GM04504 (cell line): ENCODE data around the gene SBNO1.
"Not testable (repeated sequence)": the region's sequence is repeated elsewhere in the genome, so short reads cannot be mapped to it uniquely, and the experiment has no call there.

ENCODE experiments used
- DNase-seq: peaks from one replicate; pipeline ENCODE4 v3.0.0-alpha.2; 2012; ENCODE audit warnings: low read depth

The SBNO1 gene

DNA sequence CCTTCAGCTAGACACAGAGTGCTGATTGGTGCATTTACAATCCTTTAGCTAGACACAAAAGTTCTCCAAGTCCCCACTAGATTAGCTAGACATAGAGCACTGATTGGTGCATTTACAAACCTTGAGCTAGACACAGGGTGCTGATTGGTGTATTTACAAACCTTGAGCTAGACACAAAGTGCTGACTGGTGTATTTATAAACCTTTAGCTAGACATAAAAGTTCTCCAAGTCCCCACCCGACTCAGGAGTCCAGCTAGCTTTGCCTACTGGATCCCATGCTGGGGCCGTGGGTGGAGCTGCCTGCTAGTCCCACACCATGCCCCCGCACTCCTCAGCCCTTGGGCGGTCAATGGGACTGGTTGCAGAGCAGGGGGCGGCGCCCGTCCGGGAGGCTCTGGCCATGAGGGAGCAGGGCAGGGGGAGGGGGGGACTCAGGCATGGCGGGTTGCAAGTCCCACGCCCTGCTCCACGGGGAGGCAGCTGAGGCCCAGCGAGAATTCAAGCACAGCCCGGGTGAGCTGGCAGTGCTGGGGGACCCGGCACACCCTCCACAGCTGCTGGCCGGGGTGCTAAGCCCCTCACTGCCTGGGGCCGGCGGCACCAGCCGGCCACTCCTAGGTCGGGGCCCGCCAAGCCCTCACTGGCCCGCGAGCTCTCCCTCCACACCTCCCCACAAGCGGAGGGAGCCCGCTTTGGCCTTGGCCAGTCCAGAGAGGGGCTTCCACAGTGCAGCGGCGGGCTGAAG lies 115.5 kb downstream of the SBNO1 start:
- not testable (repeated sequence) for DNase-seq

DNA sequence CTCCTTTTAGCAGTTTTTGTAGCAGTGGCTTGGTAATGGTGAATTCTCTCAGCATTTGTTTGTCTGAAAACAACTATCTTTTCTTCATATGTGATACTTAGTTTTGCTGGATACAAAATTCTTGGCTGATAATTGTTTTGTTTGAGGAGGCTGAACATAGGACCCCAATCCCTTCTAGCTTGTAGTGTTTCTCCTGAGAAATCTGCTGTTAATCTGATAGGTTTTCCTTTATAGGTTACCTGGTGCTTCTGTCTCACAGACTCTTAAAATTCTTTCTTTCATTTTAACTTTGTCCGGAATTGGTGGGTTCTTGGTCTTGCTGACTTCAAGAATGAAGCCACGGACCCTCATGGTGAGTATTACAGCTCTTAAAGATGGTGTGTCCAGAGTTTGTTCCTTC lies 116.5 kb downstream of the SBNO1 start:
- DNase-seq = not testable (repeated sequence)

DNA sequence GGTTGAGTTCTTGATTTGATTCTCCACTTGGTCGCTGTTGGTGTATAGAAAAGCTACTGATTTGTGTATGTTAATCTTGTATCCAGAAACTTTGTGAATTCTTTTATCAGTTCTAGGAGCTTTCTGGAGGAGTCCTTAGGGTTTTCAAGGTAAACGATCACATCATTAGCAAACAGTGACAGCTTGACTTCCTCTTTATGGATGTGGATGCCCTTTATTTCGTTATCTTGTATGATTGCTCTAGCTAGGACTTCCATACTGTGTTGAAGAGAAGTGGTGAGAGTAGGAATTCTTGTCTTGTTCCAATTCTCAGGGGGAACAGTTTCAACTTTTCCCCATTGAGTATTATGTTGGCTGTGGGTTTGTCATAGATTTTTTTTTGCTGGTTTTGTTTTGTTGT lies 119.0 kb downstream of the SBNO1 start:
- DNase-seq = no peak

DNA sequence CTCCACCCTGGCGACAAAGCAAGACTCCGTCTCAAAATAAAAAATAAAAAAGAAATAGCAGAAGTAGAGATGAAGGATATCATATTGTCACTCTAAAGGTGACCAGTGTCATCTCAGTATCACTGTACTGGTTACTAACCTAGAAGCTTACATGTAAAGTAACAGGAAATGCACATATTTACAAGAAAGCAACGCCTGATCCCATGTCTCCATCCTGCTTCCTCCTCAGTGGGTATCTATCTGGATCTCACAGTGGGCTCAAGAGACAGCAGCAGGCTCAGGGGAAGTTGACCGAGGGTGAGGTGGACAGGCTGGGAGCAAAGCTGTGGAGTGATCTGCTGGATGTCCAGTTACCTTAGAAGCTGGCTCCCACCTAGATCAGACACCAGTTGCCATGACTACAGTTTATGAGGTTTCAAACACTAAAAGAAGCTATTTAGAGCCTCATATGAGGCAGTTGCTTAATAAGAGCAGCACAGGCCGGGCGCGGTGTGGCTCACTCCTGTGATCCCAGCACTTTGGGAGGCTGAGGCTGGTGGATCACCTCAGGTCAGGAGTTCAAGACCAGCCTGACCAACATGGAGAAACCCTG lies 120.9 kb downstream of the SBNO1 start:
- DNase-seq = no peak

DNA sequence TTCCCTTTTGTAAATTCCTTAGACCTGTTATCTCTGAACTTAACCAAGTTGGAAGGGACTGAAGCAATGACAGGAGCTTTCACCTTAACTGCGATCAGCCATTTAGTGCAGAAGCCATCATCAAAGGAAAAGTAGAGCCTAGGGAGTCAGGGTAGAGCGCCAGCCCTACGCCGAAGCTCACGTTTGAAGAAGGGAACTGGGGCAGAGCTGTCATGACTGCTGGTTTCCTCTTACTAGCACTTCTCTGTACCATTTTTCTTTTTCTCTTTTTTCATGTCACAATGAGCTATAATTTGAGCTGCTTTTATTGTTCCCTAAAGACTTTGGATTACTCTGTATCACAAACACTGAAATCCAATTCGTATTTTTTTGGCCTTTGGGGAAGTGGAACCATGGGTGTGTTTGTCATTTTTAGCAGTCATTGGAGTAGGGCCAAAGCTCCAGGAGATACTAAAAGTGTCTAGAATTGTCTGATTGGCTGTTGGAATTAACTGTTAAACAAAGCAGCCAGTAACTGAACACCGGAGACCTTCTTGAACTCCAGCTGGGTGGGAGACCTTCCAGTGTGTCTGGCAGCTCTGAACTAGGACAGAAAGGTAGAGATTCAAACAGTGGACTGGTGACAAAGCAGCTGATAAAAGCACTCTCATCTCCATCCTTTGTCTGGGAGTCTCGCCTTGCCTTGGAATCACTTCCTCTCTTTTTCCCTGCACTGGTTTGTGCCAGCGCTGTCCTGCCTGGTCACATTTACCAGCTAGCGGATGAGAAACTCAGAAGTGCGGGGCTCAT lies 122.3 kb downstream of the SBNO1 start:
- DNase-seq = no peak
